Thyroid gland (tissue), 4 donors: ENCODE data around the gene PLCB4. TPM values are rescaled to one million over a fixed set of nuclear protein-coding genes. Genes with fewer than 3 reads are reported as not detected.

Source experiments
- DNase-seq, 2 donors: peaks; one replicate each; pipeline ENCODE4 v3.0.0-alpha.2; 2019
- H3K27ac ChIP-seq, 3 donors: fragments of 200-600 bp; sonication (generic); 1 replicate in 2 of 3; 2 replicates in 1 of 3; pipeline ENCODE4 v1.5.1; 2016 to 2019; ENCODE audit warnings: mild to moderate bottlenecking in 1 of 3, moderate library complexity in 1 of 3
- H3K27me3 ChIP-seq: fragments of 200-600 bp; sonication (generic); one replicate; pipeline ENCODE4 v1.5.1; 2019
- H3K36me3 ChIP-seq, 2 donors: fragments of 200-600 bp; sonication (generic); one replicate each; pipeline ENCODE4 v1.5.1; 2016 to 2019
- H3K4me1 ChIP-seq, 2 donors: fragments of 200-600 bp; sonication (generic); one replicate each; pipeline ENCODE4 v1.5.1; 2017 to 2019
- H3K4me3 ChIP-seq, 3 donors: fragments of 200-600 bp; sonication (generic); replicated peaks in 1 of 3; 1 replicate in 2 of 3; 2 replicates in 1 of 3; pipeline ENCODE4 v1.5.1; 2016; ENCODE audit warnings: mild to moderate bottlenecking in 1 of 3
- H3K9me3 ChIP-seq: fragments of 200-600 bp; sonication (generic); one replicate; pipeline ENCODE4 v1.5.1; 2017
- CTCF ChIP-seq, 6 experiments: fragments of 200-600 bp in 3 of 6; fragments of 450-650 bp in 3 of 6; sonication (generic) in 3 of 6; IDR thresholded peaks; one replicate each; pipeline ENCODE4 v1.5.1; 2016 to 2019; ENCODE audit warnings: antibody characterized with exemption in 6 of 6, mild to moderate bottlenecking in 2 of 6, inconsistent platforms in 1 of 6, moderate library complexity in 1 of 6
- POLR2A ChIP-seq, 2 donors: fragments of 450-650 bp; IDR thresholded peaks; one replicate each; pipeline ENCODE4 v1.6.1; 2017; ENCODE audit warnings: antibody characterized with exemption in 2 of 2, mild to moderate bottlenecking in 2 of 2, moderate library complexity in 1 of 2
- WGBS, 2 donors: methylation state at CpG; one replicate each; pipeline ENCODE4 v1.1.5; 2017; 5-methylcytosine and 5-hydroxymethylcytosine counted together
- intact Hi-C: fragments of 100-400 bp; cut with DNase I; formaldehyde crosslinking; loops from one replicate; pipeline ENCODE4 v1.15.1; 2023
- total RNA-seq, 4 donors: library from RNA; depleted of rRNA; stranded (reverse); fragments of >200 nt; gene quantifications; one replicate each; pipeline ENCODE4 v1.2.3, GENCODE V29; 2016

Gene PLCB4
- total RNA-seq, 4 donors from 2014 or later, result 50.9 to 77.9 (median 67.9) TPM

GRCh38 chr20:9398882-9399281 lies 330.0 kb downstream of the PLCB4 start:
- H3K27ac ChIP-seq, result no peak overlapping the region
- no peaks in the 10 kb centered on the region for H3K9me3 ChIP-seq
- H3K4me3 ChIP-seq, result no peak overlapping the region
- H3K36me3 ChIP-seq, result no peaks in the 10 kb centered on the region
- H3K27me3 ChIP-seq, result no peaks in the 10 kb centered on the region
- WGBS, 2 donors, result 86 to 94% methylated on average over 4 of the region's 4 CpGs
- peaks cover 23 to 36% of the 10 kb centered on the region in 2 donors for H3K4me1 ChIP-seq
- DNase-seq, result no peak
- TF ChIP-seq CTCF (IDR thresholded peaks at IDR 0.05) (no peak), POLR2A (IDR thresholded peaks at IDR 0.05) (no peak)
- intact Hi-C loops, result no loop called here

- TF ChIP-seq POLR2A (IDR thresholded peaks at IDR 0.05) (no peak), CTCF (IDR thresholded peaks at IDR 0.05) (no peak)
- Histone ChIP-seq H3K27ac (no peak overlapping the region), H3K4me3 (no peak overlapping the region), H3K9me3 (no peaks in the 10 kb centered on the region), H3K4me1 (peaks cover 27 to 40% of the 10 kb centered on the region in 2 donors), H3K36me3 (no peaks in the 10 kb centered on the region), H3K27me3 (no peaks in the 10 kb centered on the region)
- intact Hi-C loops, result no loop called here
- 65 to 69% methylated on average over 1 of the region's 1 CpG for WGBS, 2 donors
- DNase-seq, result no peak
These were observed 330.4 kb downstream of the PLCB4 start for GRCh38 chr20:9399322-9399721.

- Histone ChIP-seq H3K9me3 (no peaks in the 10 kb centered on the region), H3K27me3 (no peaks in the 10 kb centered on the region), H3K4me1 (peaks cover 35 to 45% of the 10 kb centered on the region in 2 donors), H3K4me3 (no peak overlapping the region), H3K27ac (no peak overlapping the region), H3K36me3 (no peaks in the 10 kb centered on the region)
- TF ChIP-seq CTCF (IDR thresholded peaks at IDR 0.05) (no peak), POLR2A (IDR thresholded peaks at IDR 0.05) (no peak)
- intact Hi-C loops, result no loop called here
- DNase-seq, result peak in 1 of 2 donors; percentile 17
- WGBS, 2 donors, result 35 to 46% methylated on average over 4 of the region's 4 CpGs
These were observed 331.5 kb downstream of the PLCB4 start for GRCh38 chr20:9400171-9401025.

- H3K4me3 ChIP-seq, result no peak overlapping the region
- no peaks in the 10 kb centered on the region for H3K9me3 ChIP-seq
- H3K4me1 ChIP-seq, result peaks cover 35 to 45% of the 10 kb centered on the region in 2 donors
- H3K36me3 ChIP-seq, result no peaks in the 10 kb centered on the region
- intact Hi-C loops, result no loop called here
- whole genome bisulfite sequencing, 2 donors, result 85 to 88% methylated on average over 3 of the region's 3 CpGs
- H3K27me3 ChIP-seq, result no peaks in the 10 kb centered on the region
- no peak overlapping the region for H3K27ac ChIP-seq
- no peak for DNase-seq
- TF ChIP-seq CTCF (IDR thresholded peaks at IDR 0.05) (no peak), POLR2A (IDR thresholded peaks at IDR 0.05) (no peak)
These were observed 332.5 kb downstream of the PLCB4 start for GRCh38 chr20:9401371-9401770.

- 93% methylated on average over 6 of the region's 6 CpGs for WGBS, 2 donors
- TF ChIP-seq CTCF (IDR thresholded peaks at IDR 0.05) (no peak), POLR2A (IDR thresholded peaks at IDR 0.05) (no peak)
- peaks cover 35 to 45% of the 10 kb centered on the region in 2 donors for H3K4me1 ChIP-seq
- no peak for DNase-seq
- no peaks in the 10 kb centered on the region for H3K27me3 ChIP-seq
- peak overlapping the region in 2 of 3 donors; percentile 46 to 76 for H3K27ac ChIP-seq
- no peaks in the 10 kb centered on the region for H3K9me3 ChIP-seq
- intact Hi-C loops, result no loop called here
- no peaks in the 10 kb centered on the region for H3K36me3 ChIP-seq
- no peak overlapping the region for H3K4me3 ChIP-seq
These were observed 333.3 kb downstream of the PLCB4 start for GRCh38 chr20:9402141-9402540.
